Panc1 (cell line): ENCODE measurements around the gene STX19. TPM values are rescaled to one million over a fixed set of nuclear protein-coding genes. Genes with fewer than 3 reads are reported as not detected.

Source experiments
- ATAC-seq: fragments of 200-7000 bp; cut with Tn5 transposase; 2 replicates; pipeline ENCODE4 v1.9.1; 2020; ENCODE audit warnings: mild to moderate bottlenecking, moderate library complexity
- BruUV-seq: library from RNA; stranded (reverse); fragments of 400-500 nt; replicated peaks from 2 replicates; lab custom pipeline; 2021; lab: Mats Ljungman, UMichigan
- CTCF ChIA-PET: fragments of 300-600 bp; sonication (Branson Sonifier 250); formaldehyde crosslinking; loops from one replicate; lab custom pipeline; 2022; ENCODE audit warnings: antibody characterized with exemption; lab: Charles Lee
- POLR2A ChIA-PET: fragments of 300-600 bp; sonication (Branson Sonifier 250); formaldehyde crosslinking; loops from one replicate; lab custom pipeline; 2022; ENCODE audit warnings: antibody characterized with exemption; lab: Charles Lee
- DNase-seq: peaks from one replicate; pipeline ENCODE4 v3.0.0-alpha.2; 2010; ENCODE audit warnings: low read depth, low spot score
- H3K27ac ChIP-seq: 2 replicates; pipeline ENCODE4 v1.5.1; 2011; ENCODE audit warnings: mild to moderate bottlenecking, low read length, inconsistent platforms
- H3K27me3 ChIP-seq: fragments of 200-500 bp; sonication (Bioruptor generic); 2 replicates; pipeline ENCODE4 v1.6.0; 2014; ENCODE audit warnings: low read length, inconsistent platforms; ENCODE audit not compliant: control insufficient read depth, insufficient read depth
- H3K36me3 ChIP-seq: fragments of 200-500 bp; sonication (Bioruptor generic); 2 replicates; pipeline ENCODE4 v1.5.1; 2014; ENCODE audit warnings: inconsistent platforms, mild to moderate bottlenecking, low read length, moderate library complexity; ENCODE audit not compliant: control insufficient read depth, insufficient read depth
- H3K4me1 ChIP-seq: 2 replicates; pipeline ENCODE4 v1.5.1; 2011; ENCODE audit warnings: inconsistent platforms, mild to moderate bottlenecking, low read length, moderate library complexity; ENCODE audit not compliant: control insufficient read depth, insufficient read depth
- H3K4me3 ChIP-seq, 2 experiments: 2 replicates each; pipeline ENCODE4 v1.5.1; 2011 to 2012; ENCODE audit warnings: low read depth in 2 of 2, low read length in 2 of 2, mild to moderate bottlenecking in 2 of 2, inconsistent platforms in 1 of 2, moderate library complexity in 1 of 2
- H3K9me3 ChIP-seq: fragments of 200-500 bp; sonication (Bioruptor generic); 2 replicates; pipeline ENCODE4 v1.5.1; 2014; ENCODE audit warnings: low read depth, mild to moderate bottlenecking, inconsistent platforms, low read length, moderate library complexity; ENCODE audit not compliant: control insufficient read depth, insufficient read depth
- CTCF ChIP-seq: fragments of 450-650 bp; IDR thresholded peaks from 2 replicates; pipeline ENCODE4 v1.5.1; 2017; ENCODE audit warnings: mild to moderate bottlenecking
- POLR2AphosphoS5 ChIP-seq: IDR thresholded peaks from 2 replicates; pipeline ENCODE4 v1.6.1; 2012; ENCODE audit warnings: mild to moderate bottlenecking, low read depth, low read length, moderate library complexity
- REST ChIP-seq, 2 experiments: IDR thresholded peaks; 2 replicates each; pipeline ENCODE4 v1.6.1; 2011 to 2012; ENCODE audit warnings: low read depth in 2 of 2, control low read depth in 1 of 2, low read length in 1 of 2, mild to moderate bottlenecking in 1 of 2, moderate library complexity in 1 of 2; ENCODE audit not compliant: insufficient read depth in 1 of 2
- SIN3A ChIP-seq: IDR thresholded peaks from 2 replicates; pipeline ENCODE4 v1.6.1; 2012; ENCODE audit warnings: low read depth, mild to moderate bottlenecking, low read length, moderate library complexity, borderline replicate concordance; ENCODE audit not compliant: insufficient read depth
- TCF7L2 ChIP-seq: IDR thresholded peaks from 2 replicates; pipeline ENCODE4 v1.6.1; 2011; ENCODE audit warnings: mild to moderate bottlenecking, low read depth, low read length, inconsistent platforms
- in situ Hi-C: cut with HindIII; loops from 2 replicates; pipeline ENCODE4 v1.10.0; 2016; ENCODE audit warnings: low sequenced_read_pairs, low pct_unique_long_range_greater_than_20kb
- intact Hi-C: fragments of 100-400 bp; cut with micrococcal nuclease; formaldehyde crosslinking; loops from one replicate; pipeline ENCODE4 v1.10.0; 2022; ENCODE audit not compliant: unreplicated experiment
- total RNA-seq: library from RNA; stranded (reverse); gene quantifications from one replicate; pipeline ENCODE4 v1.2.1, GENCODE V29; 2021; ENCODE audit not compliant: unreplicated experiment

The STX19 gene
- total RNA-seq, 1 experiment from 2014 or later, result not detected

- Histone ChIP-seq H3K36me3 (no peaks in the 10 kb centered on the region), H3K27ac (no peak overlapping the region), H3K9me3 (no peaks in the 10 kb centered on the region), H3K27me3 (no peaks in the 10 kb centered on the region), H3K4me1 (no peaks in the 10 kb centered on the region), H3K4me3 (no peak overlapping the region)
- in situ Hi-C loops (no loop called here), intact Hi-C loops (no loop called here)
- DNase-seq (no peak), ATAC-seq (no peak)
- TF ChIP-seq SIN3A, result no peak
- TF ChIP-seq REST (IDR thresholded peaks at IDR 0.05; ENCODE audit: insufficient read depth in 1 of 2, low read depth in 2 of 2, low read length in 1 of 2), result no peak
- TF ChIP-seq CTCF, result no peak
- TF ChIP-seq POLR2AphosphoS5, result no peak
- TF ChIP-seq TCF7L2, result no peak
- POLR2A ChIA-PET, result no interaction called here
- no TSS peak for BruUV-seq
- CTCF ChIA-PET, result no interaction called here
Observed at GRCh38 chr3:93992207-93992606, 36.2 kb downstream of the STX19 start.

GRCh38 chr3:93991631-93992030 is 36.8 kb downstream of the STX19 start:
- intact Hi-C loops, result no loop called here
- CTCF ChIA-PET, result no interaction called here
- DNase-seq (no peak), ATAC-seq (no peak)
- H3K4me3 ChIP-seq, result no peak overlapping the region
- POLR2A ChIA-PET, result no interaction called here
- no peaks in the 10 kb centered on the region for H3K27me3 ChIP-seq
- no peaks in the 10 kb centered on the region for H3K9me3 ChIP-seq
- H3K4me1 ChIP-seq, result no peaks in the 10 kb centered on the region
- in situ Hi-C loops, result no loop called here
- H3K36me3 ChIP-seq, result no peaks in the 10 kb centered on the region
- no peak for TF ChIP-seq TCF7L2
- TF ChIP-seq SIN3A, result no peak
- TF ChIP-seq REST (IDR thresholded peaks at IDR 0.05; ENCODE audit: insufficient read depth in 1 of 2, low read depth in 2 of 2, low read length in 1 of 2), result no peak
- no peak for TF ChIP-seq POLR2AphosphoS5
- TF ChIP-seq CTCF, result no peak
- H3K27ac ChIP-seq, result no peak overlapping the region
- BruUV-seq, result no TSS peak
